Measurements from ENCODE around the gene ZNF497. TPM values are rescaled to one million over a fixed set of nuclear protein-coding genes. Genes with fewer than 3 reads are reported as not detected.

The ZNF497 gene
- total and polyA plus RNA-seq, 9 of the 15 experiments (the other 6 are each of a cell fraction or from before 2014, with no cell fraction given): 0.06 to 0.98 (median 0.44) TPM; not detected in 1

GRCh38 chr19:58392945-58393724 is 30.6 kb upstream of the ZNF497 start (continued):
- TF ChIP-seq ZFP36 (IDR thresholded peaks at IDR 0.05; ENCODE audit: low read depth, low read length, partially characterized antibody) (peak; percentile 75), SREBF1 (IDR thresholded peaks at IDR 0.05; ENCODE audit: borderline replicate concordance, low read depth, low read length) (no peak), BCL6 (CRISPR knock-in tag; IDR thresholded peaks at IDR 0.05) (no peak), GATA2 (CRISPR knock-in tag; IDR thresholded peaks at IDR 0.05) (no peak), TEAD2 (tag; IDR thresholded peaks at IDR 0.05) (no peak), HIVEP1 (CRISPR knock-in tag; IDR thresholded peaks at IDR 0.05) (no peak), ZNF589 (CRISPR knock-in tag; IDR thresholded peaks at IDR 0.05; ENCODE audit: low read depth) (no peak), POLR2G (IDR thresholded peaks at IDR 0.05; ENCODE audit: low read depth, low read length) (peak; percentile 67), KDM4B (IDR thresholded peaks at IDR 0.05; ENCODE audit: borderline replicate concordance in 2 of 2, low read depth in 1 of 2) (no peak), CSDE1 (IDR thresholded peaks at IDR 0.05) (no peak), TCF7L2 (IDR thresholded peaks at IDR 0.05; ENCODE audit: low read depth, low read length) (no peak), ZBTB33 (CRISPR knock-in tag; IDR thresholded peaks at IDR 0.05) (peak; percentile 92), RBFOX2 (IDR thresholded peaks at IDR 0.05; ENCODE audit: low read depth, low read length) (peak; percentile 66), HOMEZ (CRISPR knock-in tag; IDR thresholded peaks at IDR 0.05) (no peak), GTF2A2 (tag; IDR thresholded peaks at IDR 0.05) (no peak), LARP7 (IDR thresholded peaks at IDR 0.05) (no peak), MBD1 (CRISPR knock-in tag; IDR thresholded peaks at IDR 0.05) (no peak), RUNX1 (IDR thresholded peaks at IDR 0.05; ENCODE audit: low read depth) (no peak), CREB5 (CRISPR knock-in tag; IDR thresholded peaks at IDR 0.05) (no peak), THRB (CRISPR knock-in tag; conservative IDR thresholded peaks at IDR 0.05) (no peak), DACH1 (IDR thresholded peaks at IDR 0.05; ENCODE audit: partially characterized antibody) (no peak)

Data from K562 (cell line).